AG09309 (cell line): ENCODE results near the gene RELL1.

Source experiments
- DNase-seq: peaks from one replicate; pipeline ENCODE4 v3.0.0-alpha.2; 2010; ENCODE audit warnings: low read depth
- H3K4me3 ChIP-seq: 2 replicates; pipeline ENCODE4 v1.5.1; 2011; ENCODE audit warnings: mild to moderate bottlenecking, low read depth, low read length, moderate library complexity; ENCODE audit not compliant: control insufficient read depth
- TF ChIP-seq, protein P1 (sequence below): IDR thresholded peaks from 2 replicates; pipeline ENCODE4 v1.5.1; 2011; ENCODE audit warnings: mild to moderate bottlenecking, low read depth, low read length, inconsistent platforms; ENCODE audit not compliant: insufficient read depth, control insufficient read depth; ENCODE audit errors: missing control alignments

Gene RELL1

DNA sequence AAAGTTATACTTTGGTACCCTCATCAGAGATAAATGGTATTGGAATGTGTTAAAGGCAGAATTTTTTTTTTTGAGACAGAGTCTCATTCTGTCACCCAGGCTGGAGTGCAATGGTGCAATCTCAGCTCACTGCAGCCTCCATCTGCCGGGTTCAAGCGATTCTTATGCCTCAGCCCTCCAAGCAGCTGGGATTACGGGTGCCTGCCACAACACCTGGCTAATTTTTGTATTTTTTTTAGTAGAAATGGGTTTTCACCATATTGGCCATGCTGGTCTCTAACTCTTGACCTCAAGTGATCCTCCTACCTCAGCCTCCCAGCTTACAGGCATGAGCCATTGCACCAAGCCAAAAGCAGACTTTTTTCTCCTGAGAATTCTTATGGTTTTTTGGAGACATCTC, 11.4 kb upstream of the RELL1 start:
- DNase-seq: no peak
- TF ChIP-seq, protein P1, sequence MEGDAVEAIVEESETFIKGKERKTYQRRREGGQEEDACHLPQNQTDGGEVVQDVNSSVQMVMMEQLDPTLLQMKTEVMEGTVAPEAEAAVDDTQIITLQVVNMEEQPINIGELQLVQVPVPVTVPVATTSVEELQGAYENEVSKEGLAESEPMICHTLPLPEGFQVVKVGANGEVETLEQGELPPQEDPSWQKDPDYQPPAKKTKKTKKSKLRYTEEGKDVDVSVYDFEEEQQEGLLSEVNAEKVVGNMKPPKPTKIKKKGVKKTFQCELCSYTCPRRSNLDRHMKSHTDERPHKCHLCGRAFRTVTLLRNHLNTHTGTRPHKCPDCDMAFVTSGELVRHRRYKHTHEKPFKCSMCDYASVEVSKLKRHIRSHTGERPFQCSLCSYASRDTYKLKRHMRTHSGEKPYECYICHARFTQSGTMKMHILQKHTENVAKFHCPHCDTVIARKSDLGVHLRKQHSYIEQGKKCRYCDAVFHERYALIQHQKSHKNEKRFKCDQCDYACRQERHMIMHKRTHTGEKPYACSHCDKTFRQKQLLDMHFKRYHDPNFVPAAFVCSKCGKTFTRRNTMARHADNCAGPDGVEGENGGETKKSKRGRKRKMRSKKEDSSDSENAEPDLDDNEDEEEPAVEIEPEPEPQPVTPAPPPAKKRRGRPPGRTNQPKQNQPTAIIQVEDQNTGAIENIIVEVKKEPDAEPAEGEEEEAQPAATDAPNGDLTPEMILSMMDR: no peak
- no peak overlapping the region for H3K4me3 ChIP-seq

- peak; percentile 59 for DNase-seq
- TF ChIP-seq, protein P1: no peak
- H3K4me3 ChIP-seq: no peak overlapping the region
Measured at GRCh38 chr4:37693450-37694190, 7.4 kb upstream of the RELL1 start.

DNA sequence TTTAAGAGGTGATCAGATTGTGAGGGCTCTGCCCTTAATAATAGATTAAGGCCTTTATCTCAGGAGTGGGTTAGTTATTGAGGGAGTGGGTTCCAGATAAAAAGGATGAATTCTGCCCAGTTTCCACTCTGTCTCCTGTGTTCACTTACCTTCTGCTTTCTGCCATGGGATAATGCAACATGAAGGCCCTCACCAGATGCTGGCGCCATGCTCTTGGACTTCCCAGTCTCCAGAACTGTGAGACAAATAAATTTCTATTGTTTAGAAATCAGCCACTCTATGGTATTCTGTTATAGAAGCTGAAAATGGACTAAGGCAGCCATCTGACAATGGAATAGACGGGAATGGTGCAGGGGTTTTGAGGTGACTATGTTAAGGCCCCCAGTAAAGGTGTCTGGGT, 6.9 kb upstream of the RELL1 start:
- TF ChIP-seq, protein P1: no peak
- no peak overlapping the region for H3K4me3 ChIP-seq
- no peak for DNase-seq

DNA sequence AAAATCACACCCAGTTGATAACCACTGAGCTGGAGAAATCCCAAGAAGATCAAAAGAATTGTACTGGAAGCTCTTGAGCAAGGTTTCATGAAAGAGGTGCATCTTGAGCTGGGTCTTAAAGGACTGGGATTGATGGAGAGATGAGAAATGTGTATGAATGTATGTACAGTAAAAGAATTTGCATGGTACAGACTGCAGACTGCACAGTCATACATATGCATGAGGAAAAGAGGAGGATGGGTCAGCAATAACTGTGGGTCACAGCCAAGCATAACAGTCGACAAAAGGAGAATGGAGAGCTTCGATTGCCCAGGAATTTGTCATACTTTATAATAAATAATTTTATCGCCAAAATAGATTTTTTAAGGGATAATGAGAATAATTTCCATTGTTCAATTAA, 4.8 kb upstream of the RELL1 start:
- no peak overlapping the region for H3K4me3 ChIP-seq
- TF ChIP-seq, protein P1: no peak
- no peak for DNase-seq

- no peak for DNase-seq
- no peak overlapping the region for H3K4me3 ChIP-seq
- TF ChIP-seq, protein P1: no peak
Measured at GRCh38 chr4:37689353-37690095, 3.3 kb upstream of the RELL1 start.

DNA sequence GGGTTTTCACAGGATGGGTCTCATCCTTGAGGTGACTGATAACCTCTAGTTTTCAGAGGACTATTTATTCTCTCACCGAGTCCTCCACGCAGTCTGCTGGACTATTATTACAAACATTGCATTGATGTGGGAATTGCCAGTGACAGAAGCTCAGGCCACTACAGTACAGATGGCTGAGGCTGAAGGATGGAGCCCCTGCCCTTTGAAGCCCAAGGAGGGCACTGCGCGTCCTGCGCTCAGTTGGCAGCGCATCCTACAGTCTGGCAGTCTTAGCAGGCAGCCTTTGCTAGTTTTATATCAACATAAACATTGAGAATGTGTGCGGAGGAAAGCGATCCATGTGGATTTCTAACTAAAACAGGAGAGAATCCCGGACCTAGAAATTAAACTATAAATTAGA, 1.5 kb upstream of the RELL1 start:
- no peak overlapping the region for H3K4me3 ChIP-seq
- DNase-seq: no peak
- TF ChIP-seq, protein P1: no peak

DNA sequence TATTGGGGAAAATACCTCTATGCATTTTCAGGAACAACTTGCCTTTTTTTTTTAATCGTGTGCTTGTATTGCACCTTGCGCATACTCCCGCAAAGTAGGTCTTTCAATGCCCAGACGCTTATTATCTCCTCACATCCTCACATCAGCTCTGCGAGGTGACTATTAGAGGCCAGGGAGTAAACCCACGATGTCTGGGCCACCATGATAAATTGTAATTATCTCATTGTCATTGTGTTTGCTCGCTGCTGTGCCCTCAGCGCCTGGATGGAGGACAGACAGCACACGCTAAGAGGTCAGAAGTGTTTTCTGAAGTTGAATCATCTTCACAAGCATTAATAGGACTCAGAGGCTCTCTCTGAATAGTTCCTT, 1.0 kb upstream of the RELL1 start:
- TF ChIP-seq, protein P1: no peak
- peak overlapping the region; percentile 60; the same call in 1 of the 2 replicates for H3K4me3 ChIP-seq
- no peak for DNase-seq
